ENCODE results near the gene WNT3A. TPM values are rescaled to one million over a fixed set of nuclear protein-coding genes. Genes with fewer than 3 reads are reported as not detected.

Gene WNT3A
- total and polyA plus RNA-seq, 3 experiments from 2014 or later = not detected

DNA sequence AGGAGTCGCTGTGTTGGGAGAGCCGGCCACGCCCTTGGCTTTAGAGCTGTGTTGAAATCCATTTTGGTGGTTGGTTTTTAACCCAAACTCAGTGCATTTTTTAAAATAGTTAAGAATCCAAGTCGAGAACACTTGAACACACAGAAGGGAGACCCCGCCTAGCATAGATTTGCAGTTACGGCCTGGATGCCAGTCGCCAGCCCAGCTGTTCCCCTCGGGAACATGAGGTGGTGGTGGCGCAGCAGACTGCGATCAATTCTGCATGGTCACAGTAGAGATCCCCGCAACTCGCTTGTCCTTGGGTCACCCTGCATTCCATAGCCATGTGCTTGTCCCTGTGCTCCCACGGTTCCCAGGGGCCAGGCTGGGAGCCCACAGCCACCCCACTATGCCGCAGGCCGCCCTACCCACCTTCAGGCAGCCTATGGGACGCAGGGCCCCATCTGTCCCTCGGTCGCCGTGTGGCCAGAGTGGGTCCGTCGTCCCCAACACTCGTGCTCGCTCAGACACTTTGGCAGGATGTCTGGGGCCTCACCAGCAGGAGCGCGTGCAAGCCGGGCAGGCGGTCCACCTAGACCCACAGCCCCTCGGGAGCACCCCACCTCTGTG, 91.6 kb downstream of the WNT3A start:
- no peaks in the 10 kb centered on the region for H3K27me3 ChIP-seq (ENCODE audit: insufficient read depth, low read length, poor library complexity, severe bottlenecking)
- peaks cover 23% of the 10 kb centered on the region for H3K4me1 ChIP-seq (ENCODE audit: insufficient read depth, low read length)
- CTCF ChIA-PET = interaction anchor here (1.0 kb wide), 1 partner anchor 15 kb away, joined by 4 read pairs; no protein-coding TSS in a partner anchor
- Mint-ChIP-seq H3K27me3 (peaks cover 0 to 2% of the 10 kb centered on the region in 2 donors), H3K27ac (peak overlapping the region in 5 of 8 donors; percentile 54 to 91 (median 74)), H3K4me1 (peaks cover 30 to 64% (median 35%) of the 10 kb centered on the region in 3 donors), H3K36me3 (peaks cover 12 to 72% (median 16%) of the 10 kb centered on the region in 3 donors), H3K4me3 (peak overlapping the region in 1 of 7 donors; percentile 31), H3K9me3 (peaks cover 0 to 9% (median 6%) of the 10 kb centered on the region in 5 donors)
- POLR2A ChIA-PET = interaction anchor here (1.0 kb wide), 2 partner anchors 9 to 15 kb away, joined by 3 read pairs; no protein-coding TSS in a partner anchor
- DNase-seq = no peak
- peaks cover 7% of the 10 kb centered on the region for H3K9me3 ChIP-seq (ENCODE audit: low read length)
- no peak overlapping the region for H3K27ac ChIP-seq (ENCODE audit: low read depth, low read length)
- peaks cover 20% of the 10 kb centered on the region for H3K36me3 ChIP-seq (ENCODE audit: insufficient read depth, low read length)
- H3K4me3 ChIP-seq (ENCODE audit: low read length) = no peak overlapping the region

GRCh38 chr1:228099331-228099732, 92.5 kb downstream of the WNT3A start:
- POLR2A ChIA-PET = no interaction called here
- Mint-ChIP-seq H3K4me3 (peak overlapping the region in 3 of 7 donors; percentile 18 to 56 (median 34)), H3K27ac (peak overlapping the region in 4 of 8 donors; percentile 13 to 96 (median 68))

GRCh38 chr1:228100822-228101613, 94.2 kb downstream of the WNT3A start:
- CTCF ChIA-PET = interaction anchor here (0.7 to 1.2 kb wide), 2 partner anchors 19 to 66 kb away, joined by 3 to 4 read pairs; partner anchors contain the start of gene ARF1
- no peak for DNase-seq
- Mint-ChIP-seq H3K27ac (peak overlapping the region; percentile 88 to 99 (median 96)), H3K4me3 (peak overlapping the region; percentile 79 to 97 (median 84)), H3K27me3 (peaks cover 0 to 2% of the 10 kb centered on the region in 2 donors), H3K9me3 (no peaks in the 10 kb centered on the region), H3K36me3 (peaks cover 4 to 57% (median 4%) of the 10 kb centered on the region in 3 donors), H3K4me1 (peaks cover 21 to 56% (median 25%) of the 10 kb centered on the region in 3 donors)
- peaks cover 24% of the 10 kb centered on the region for H3K4me1 ChIP-seq (ENCODE audit: insufficient read depth, low read length)
- H3K4me3 ChIP-seq (ENCODE audit: low read length) = no peak overlapping the region
- H3K27me3 ChIP-seq (ENCODE audit: insufficient read depth, low read length, poor library complexity, severe bottlenecking) = no peaks in the 10 kb centered on the region
- POLR2A ChIA-PET = interaction anchor here (1.2 to 2.7 kb wide), 2 partner anchors 11 to 18 kb away, joined by 3 to 11 read pairs; partner anchors contain the start of gene ARF1
- H3K27ac ChIP-seq (ENCODE audit: low read depth, low read length) = peak overlapping the region; percentile 85
- H3K9me3 ChIP-seq (ENCODE audit: low read length) = no peaks in the 10 kb centered on the region
- H3K36me3 ChIP-seq (ENCODE audit: insufficient read depth, low read length) = peaks cover 20% of the 10 kb centered on the region

More at GRCh38 chr1:228099331-228099732, 92.5 kb downstream of the WNT3A start:
- Mint-ChIP-seq H3K4me1 (peaks cover 32 to 69% (median 38%) of the 10 kb centered on the region in 3 donors), H3K9me3 (peaks cover 0 to 9% (median 6%) of the 10 kb centered on the region in 5 donors), H3K27me3 (peaks cover 0 to 2% of the 10 kb centered on the region in 2 donors), H3K36me3 (peaks cover 12 to 68% (median 13%) of the 10 kb centered on the region in 3 donors)
- CTCF ChIA-PET = interaction anchor here (1.0 kb wide), 1 partner anchor 15 kb away, joined by 4 read pairs; no protein-coding TSS in a partner anchor
- Histone ChIP-seq H3K27me3 (ENCODE audit: insufficient read depth, low read length, poor library complexity, severe bottlenecking) (no peaks in the 10 kb centered on the region), H3K9me3 (ENCODE audit: low read length) (peaks cover 4% of the 10 kb centered on the region), H3K4me1 (ENCODE audit: insufficient read depth, low read length) (peaks cover 32% of the 10 kb centered on the region), H3K36me3 (ENCODE audit: insufficient read depth, low read length) (peaks cover 20% of the 10 kb centered on the region), H3K4me3 (ENCODE audit: low read length) (no peak overlapping the region), H3K27ac (ENCODE audit: low read depth, low read length) (no peak overlapping the region)
- DNase-seq = no peak

DNA sequence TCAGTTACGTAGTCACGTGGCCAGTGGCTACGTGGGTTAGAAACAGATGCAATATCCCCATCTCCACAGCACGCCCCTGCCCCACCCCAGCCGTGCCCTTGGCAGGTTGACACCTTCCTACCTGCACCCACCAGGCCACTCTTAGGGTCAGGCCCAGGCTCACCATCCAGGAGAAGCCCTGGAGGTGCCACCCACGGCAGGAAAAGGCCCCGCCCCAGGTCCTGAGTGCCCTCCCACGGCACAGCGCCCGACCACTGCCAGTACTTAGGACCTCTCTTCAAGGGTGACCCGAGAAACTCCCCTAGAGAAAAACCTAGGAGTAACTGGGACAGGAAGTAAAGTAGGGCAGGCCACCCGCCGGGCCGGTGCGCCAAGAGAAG, 94.8 kb downstream of the WNT3A start:
- DNase-seq = peak in 2 of 5 donors; percentile 50 to 58
- Histone ChIP-seq H3K27me3 (ENCODE audit: insufficient read depth, low read length, poor library complexity, severe bottlenecking) (no peaks in the 10 kb centered on the region), H3K4me1 (ENCODE audit: insufficient read depth, low read length) (peaks cover 18% of the 10 kb centered on the region), H3K27ac (ENCODE audit: low read depth, low read length) (peak overlapping the region; percentile 85), H3K4me3 (ENCODE audit: low read length) (peak overlapping the region; percentile 43), H3K9me3 (ENCODE audit: low read length) (no peaks in the 10 kb centered on the region), H3K36me3 (ENCODE audit: insufficient read depth, low read length) (peaks cover 25% of the 10 kb centered on the region)
- peak overlapping the region; percentile 88 to 99 (median 96) for H3K27ac Mint-ChIP-seq
- peaks cover 19 to 50% (median 22%) of the 10 kb centered on the region in 3 donors for H3K4me1 Mint-ChIP-seq
- ChIA-PET CTCF (interaction anchor here (0.7 to 1.2 kb wide), 3 partner anchors 17 to 65 kb away, joined by 3 to 5 read pairs (median 4); partner anchors contain the start of gene ARF1), POLR2A (interaction anchor here (0.5 to 2.7 kb wide), 4 partner anchors 12 to 1117 kb away, joined by 3 to 11 read pairs (median 3); partner anchors contain the start of gene ARF1)
- H3K27me3 Mint-ChIP-seq = peaks cover 0 to 2% of the 10 kb centered on the region in 2 donors
- peak overlapping the region; percentile 79 to 97 (median 84) for H3K4me3 Mint-ChIP-seq
- H3K36me3 Mint-ChIP-seq = peaks cover 4 to 59% (median 4%) of the 10 kb centered on the region in 3 donors
- H3K9me3 Mint-ChIP-seq = no peaks in the 10 kb centered on the region

GRCh38 chr1:228101994-228102790, 95.4 kb downstream of the WNT3A start:
- ChIA-PET POLR2A (interaction anchor here (0.5 to 2.7 kb wide), 5 partner anchors 13 to 1118 kb away, joined by 3 to 11 read pairs (median 3); partner anchors contain the start of gene ARF1), CTCF (interaction anchor here (0.7 to 1.2 kb wide), 3 partner anchors 18 to 65 kb away, joined by 3 to 5 read pairs (median 4); partner anchors contain the start of gene ARF1)
- Mint-ChIP-seq H3K4me3 (peak overlapping the region; percentile 81 to 97 (median 86)), H3K27me3 (peaks cover 0 to 2% of the 10 kb centered on the region in 2 donors), H3K4me1 (peaks cover 19 to 46% (median 22%) of the 10 kb centered on the region in 3 donors), H3K9me3 (no peaks in the 10 kb centered on the region), H3K36me3 (peaks cover 4 to 59% (median 7%) of the 10 kb centered on the region in 3 donors), H3K27ac (peak overlapping the region; percentile 82 to 99 (median 95))
- H3K27me3 ChIP-seq (ENCODE audit: insufficient read depth, low read length, poor library complexity, severe bottlenecking) = no peaks in the 10 kb centered on the region
- H3K36me3 ChIP-seq (ENCODE audit: insufficient read depth, low read length) = peaks cover 27% of the 10 kb centered on the region
- H3K4me3 ChIP-seq (ENCODE audit: low read length) = peak overlapping the region; percentile 43
- H3K9me3 ChIP-seq (ENCODE audit: low read length) = no peaks in the 10 kb centered on the region
- H3K4me1 ChIP-seq (ENCODE audit: insufficient read depth, low read length) = peaks cover 18% of the 10 kb centered on the region
- DNase-seq = peak; percentile 52 to 80 (median 65)
- peak overlapping the region; percentile 85 for H3K27ac ChIP-seq (ENCODE audit: low read depth, low read length)

DNA sequence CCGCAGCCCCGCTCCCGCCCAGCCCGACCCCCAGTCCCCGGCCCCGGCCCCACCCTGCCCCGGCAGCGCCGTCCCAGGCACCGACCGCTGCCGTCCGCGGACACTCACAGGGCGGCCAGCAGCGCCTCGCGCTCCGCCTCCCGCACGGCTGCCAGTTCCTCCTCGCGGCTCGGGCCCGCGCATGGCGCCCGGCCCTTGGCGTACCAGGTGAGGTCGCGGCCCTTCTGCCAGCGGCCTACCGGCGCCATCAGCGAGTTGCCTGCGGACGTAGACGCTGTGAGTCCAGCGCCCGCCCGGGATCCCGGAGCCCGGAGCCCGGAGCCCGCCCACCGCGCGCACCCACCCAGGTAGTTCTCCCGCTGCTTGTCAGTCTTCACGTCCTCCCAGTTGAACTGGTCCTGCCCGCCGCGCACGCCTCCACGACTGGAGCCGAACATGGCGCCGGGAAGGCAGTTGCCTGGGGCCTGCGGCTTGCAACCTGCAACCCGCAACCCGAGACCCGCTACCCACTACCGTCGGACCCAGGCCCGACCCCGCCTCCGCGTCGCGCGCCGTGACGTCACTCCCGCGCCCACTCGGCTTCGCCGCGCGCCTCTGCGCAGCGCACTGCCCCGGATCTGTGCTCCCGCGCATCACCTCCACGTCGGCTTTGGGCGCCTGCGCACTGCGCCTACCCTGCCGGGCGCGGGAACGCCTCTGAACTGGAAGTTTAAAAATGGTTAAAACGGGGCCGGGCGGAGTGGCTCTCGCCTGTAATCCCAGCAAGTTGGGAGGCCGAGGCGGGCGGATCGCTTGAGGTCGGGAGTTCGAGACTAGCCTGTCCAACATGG, 96.2 kb downstream of the WNT3A start, which contains the start of gene C1orf35:
Gene C1orf35, minus strand, starts transcription at position 535 of the 830 bp plus-strand sequence. Its CDS starts 98 bp downstream, at position 437.
- DNase-seq = peak; percentile 92 to 95 (median 93)
- Histone ChIP-seq H3K36me3 (ENCODE audit: insufficient read depth, low read length) (peaks cover 25% of the 10 kb centered on the region), H3K9me3 (ENCODE audit: low read length) (no peaks in the 10 kb centered on the region), H3K27me3 (ENCODE audit: insufficient read depth, low read length, poor library complexity, severe bottlenecking) (no peaks in the 10 kb centered on the region), H3K4me3 (ENCODE audit: low read length) (peak within 1 kb of the TSS; percentile 89), H3K27ac (ENCODE audit: low read depth, low read length) (peak within 1 kb of the TSS; percentile 85), H3K4me1 (ENCODE audit: insufficient read depth, low read length) (peaks cover 21% of the 10 kb centered on the region)
- Mint-ChIP-seq H3K27me3 (peaks cover 0 to 2% of the 10 kb centered on the region in 2 donors), H3K9me3 (no peaks in the 10 kb centered on the region), H3K27ac (peak within 1 kb of the TSS; percentile 94 to 99 (median 96)), H3K4me3 (peak within 1 kb of the TSS; percentile 90 to 97 (median 92)), H3K36me3 (peaks cover 4 to 55% (median 7%) of the 10 kb centered on the region in 3 donors), H3K4me1 (peaks cover 19 to 41% (median 21%) of the 10 kb centered on the region in 3 donors)
- CTCF ChIA-PET = no interaction called here
- POLR2A ChIA-PET = interaction anchor here (1.0 to 2.7 kb wide), 2 partner anchors 17 to 20 kb away, joined by 4 to 11 read pairs; partner anchors contain the start of gene ARF1
